H1 (cell line): ENCODE measurements around the gene RAB26. TPM values are rescaled to one million over a fixed set of nuclear protein-coding genes. Genes with fewer than 3 reads are reported as not detected.

Experiments used
- CTCF ChIA-PET: fragments of 300-600 bp; sonication (Branson Sonifier 250); formaldehyde crosslinking; loops from one replicate; lab custom pipeline; 2021; ENCODE audit not compliant: partially characterized antibody; lab: Charles Lee
- POLR2A ChIA-PET: fragments of 300-600 bp; sonication (Branson Sonifier 250); formaldehyde crosslinking; loops from one replicate; lab custom pipeline; 2021; ENCODE audit warnings: inconsistent platforms; ENCODE audit not compliant: partially characterized antibody; lab: Charles Lee
- DNase-seq, 2 experiments: peaks; one replicate each; pipeline versions ENCODE4 v3.0.0 to v3.0.0-alpha.2; 2010 to 2022; ENCODE audit warnings: low spot score in 2 of 2, low read depth in 1 of 2, mixed read lengths in 1 of 2
- FAIRE-seq: peaks from 2 replicates; lab custom pipeline; 2011; peaks lifted over from hg19 to GRCh38; lab: Jason Lieb, UNC
- H2AFZ ChIP-seq: 2 replicates; pipeline ENCODE4 v1.8.1; 2012; ENCODE audit warnings: low read length, inconsistent platforms
- H2AK5ac ChIP-seq: 2 replicates; pipeline ENCODE4 v1.6.1; 2013; ENCODE audit warnings: low read depth, low read length
- H2BK120ac ChIP-seq: replicated peaks from 2 replicates; pipeline ENCODE3; 2013; ENCODE audit warnings: low read depth, low read length, inconsistent platforms
- H2BK12ac ChIP-seq: 2 replicates; pipeline ENCODE4 v1.6.1; 2013; ENCODE audit warnings: low read depth, low read length
- H2BK15ac ChIP-seq: 2 replicates; pipeline ENCODE4 v1.6.1; 2013; ENCODE audit warnings: low read length
- H2BK20ac ChIP-seq: 2 replicates; pipeline ENCODE4 v1.6.1; 2013; ENCODE audit warnings: low read length
- H2BK5ac ChIP-seq: 2 replicates; pipeline ENCODE4 v1.6.1; 2013; ENCODE audit warnings: low read depth, low read length
- H3K14ac ChIP-seq: 2 replicates; pipeline ENCODE4 v1.6.1; 2013; ENCODE audit warnings: inconsistent platforms; ENCODE audit not compliant: insufficient read length
- H3K18ac ChIP-seq: 2 replicates; pipeline ENCODE4 v1.6.1; 2013; ENCODE audit warnings: low read length; ENCODE audit errors: extremely low read depth
- H3K23ac ChIP-seq: 2 replicates; pipeline ENCODE4 v1.6.1; 2013; ENCODE audit warnings: inconsistent platforms; ENCODE audit not compliant: insufficient read length
- H3K23me2 ChIP-seq: 2 replicates; pipeline ENCODE4 v1.6.1; 2013; ENCODE audit warnings: low read depth, low read length
- H3K27ac ChIP-seq: 2 replicates; pipeline ENCODE4 v1.6.1; 2011; ENCODE audit warnings: low read depth, low read length, inconsistent platforms
- H3K27me3 ChIP-seq, 4 experiments: replicated peaks in 1 of 4; 1 replicate in 1 of 4; 2 replicates in 3 of 4; pipeline versions ENCODE4 v1.6.1 to v1.8.1; 2011 to 2013; ENCODE audit warnings: low read length in 3 of 4, mild to moderate bottlenecking in 3 of 4, inconsistent platforms in 2 of 4, mixed read lengths in 2 of 4, moderate library complexity in 1 of 4; ENCODE audit not compliant: control insufficient read depth in 3 of 4, insufficient read depth in 3 of 4; ENCODE audit errors: extremely low read depth in 1 of 4
- H3K36me3 ChIP-seq, 4 experiments: 2 replicates each; pipeline versions ENCODE4 v1.6.1 to v1.8.1; 2011 to 2013; ENCODE audit warnings: mild to moderate bottlenecking in 4 of 4, low read length in 3 of 4, moderate library complexity in 2 of 4, control low read depth in 1 of 4, inconsistent platforms in 1 of 4; ENCODE audit not compliant: insufficient read depth in 4 of 4, control insufficient read depth in 2 of 4
- H3K4ac ChIP-seq: replicated peaks from 2 replicates; pipeline ENCODE3; 2013; ENCODE audit warnings: low read length, low read depth, mixed read lengths, inconsistent platforms; ENCODE audit not compliant: insufficient read length
- H3K4me1 ChIP-seq, 4 experiments: replicated peaks in 1 of 4; 1 replicate in 1 of 4; 2 replicates in 3 of 4; pipeline versions ENCODE4 v1.6.1 to v1.8.1; 2011 to 2013; ENCODE audit warnings: low read length in 3 of 4, inconsistent platforms in 2 of 4, mixed read lengths in 1 of 4; ENCODE audit not compliant: insufficient read depth in 4 of 4, control insufficient read depth in 3 of 4
- H3K4me2 ChIP-seq, 2 experiments: 2 replicates each; pipeline versions ENCODE4 v1.6.1 to v1.8.1; 2011 to 2013; ENCODE audit warnings: low read depth in 2 of 2, low read length in 2 of 2, control low read depth in 1 of 2, inconsistent platforms in 1 of 2, mild to moderate bottlenecking in 1 of 2; ENCODE audit not compliant: insufficient read depth in 1 of 2
- H3K4me3 ChIP-seq, 4 experiments: fragments of 200-600, 300-600 bp in 1 of 4; sonication (generic), shearing (Covaris generic), sonication (Bioruptor Twin) in 1 of 4; 2 replicates each; pipeline versions ENCODE4 v1.5.1 to v1.8.1; 2011 to 2016; ENCODE audit warnings: low read length in 4 of 4, low read depth in 3 of 4, control low read depth in 2 of 4, inconsistent platforms in 2 of 4, mild to moderate bottlenecking in 2 of 4, mixed read lengths in 1 of 4, moderate library complexity in 1 of 4; ENCODE audit not compliant: insufficient read depth in 2 of 4; ENCODE audit errors: extremely low read depth in 1 of 4
- H3K56ac ChIP-seq: replicated peaks from 2 replicates; pipeline ENCODE3; 2013; ENCODE audit warnings: low read depth, mild to moderate bottlenecking, mixed read lengths, low read length, inconsistent platforms; ENCODE audit not compliant: insufficient read length
- H3K79me1 ChIP-seq: 2 replicates; pipeline ENCODE4 v1.6.1; 2013; ENCODE audit warnings: low read depth, low read length, control low read depth
- H3K79me2 ChIP-seq, 2 experiments: 2 replicates each; pipeline versions ENCODE4 v1.6.1 to v1.8.1; 2012 to 2013; ENCODE audit warnings: low read length in 2 of 2, mild to moderate bottlenecking in 2 of 2, inconsistent platforms in 1 of 2; ENCODE audit not compliant: insufficient read depth in 2 of 2, control insufficient read depth in 1 of 2
- H3K9ac ChIP-seq, 4 experiments: replicated peaks in 1 of 4; 1 replicate in 1 of 4; 2 replicates in 3 of 4; pipeline versions ENCODE4 v1.6.1 to v1.8.1; 2011 to 2013; ENCODE audit warnings: low read depth in 3 of 4, low read length in 3 of 4, control low read depth in 2 of 4, mild to moderate bottlenecking in 2 of 4, moderate library complexity in 2 of 4, inconsistent platforms in 1 of 4; ENCODE audit errors: extremely low read depth in 1 of 4
- H3K9me3 ChIP-seq, 2 experiments: 2 replicates each; pipeline versions ENCODE4 v1.6.1 to v1.8.1; 2012 to 2013; ENCODE audit warnings: mild to moderate bottlenecking in 2 of 2, moderate library complexity in 2 of 2, control low read depth in 1 of 2, inconsistent platforms in 1 of 2, low read depth in 1 of 2, low read length in 1 of 2, mixed read lengths in 1 of 2; ENCODE audit not compliant: insufficient read depth in 2 of 2
- H4K20me1 ChIP-seq, 2 experiments: replicated peaks in 1 of 2; 2 replicates each; pipeline versions ENCODE3 to v1.8.1; 2011 to 2013; ENCODE audit warnings: inconsistent platforms in 2 of 2, low read length in 2 of 2, mild to moderate bottlenecking in 1 of 2; ENCODE audit not compliant: insufficient read depth in 2 of 2, control insufficient read depth in 1 of 2
- H4K5ac ChIP-seq: 2 replicates; pipeline ENCODE4 v1.6.1; 2013; ENCODE audit warnings: low read length, low read depth, mixed read lengths, inconsistent platforms; ENCODE audit not compliant: insufficient read length
- H4K8ac ChIP-seq: 2 replicates; pipeline ENCODE4 v1.8.0; 2013; ENCODE audit warnings: mild to moderate bottlenecking, moderate library complexity, low read length, inconsistent platforms; ENCODE audit not compliant: insufficient read depth; ENCODE audit errors: extremely low read depth
- H4K91ac ChIP-seq: replicated peaks from 2 replicates; pipeline ENCODE3; 2013; ENCODE audit warnings: low read length, mixed read lengths, inconsistent platforms; ENCODE audit not compliant: insufficient read length
- EP300 ChIP-seq, 2 experiments: IDR thresholded peaks; 1 replicate in 1 of 2; 2 replicates in 1 of 2; pipeline ENCODE4 v1.6.1; 2011 to 2012; ENCODE audit warnings: low read depth in 2 of 2, low read length in 2 of 2, mild to moderate bottlenecking in 2 of 2, borderline replicate concordance in 1 of 2, inconsistent platforms in 1 of 2, moderate library complexity in 1 of 2
- POLR2AphosphoS5 ChIP-seq: IDR thresholded peaks from 2 replicates; pipeline ENCODE4 v1.6.1; 2011; ENCODE audit warnings: low read depth, low read length
- WGBS, 2 experiments: shearing (Covaris generic) in 1 of 2; methylation state at CpG; one replicate each; pipeline versions ENCODE4 v1.1.6 to v1.1.7; 2013 to 2015; ENCODE audit warnings: low lambda C conversion rate in 2 of 2, mixed read lengths in 2 of 2, inconsistent platforms in 1 of 2, low coverage in 1 of 2, missing lambda C conversion rate in 1 of 2; ENCODE audit not compliant: insufficient replicate concordance in 2 of 2, insufficient coverage in 1 of 2, insufficient read length in 1 of 2; ENCODE audit errors: extremely low coverage in 1 of 2, missing lambda C conversion rate in 1 of 2; 5-methylcytosine and 5-hydroxymethylcytosine counted together
- polyA plus RNA-seq, 7 experiments: library from polyadenylated mRNA; depleted of rRNA in 3 of 7; stranded (reverse) in 5 of 7; unstranded in 2 of 7; fragments of >200 nt in 5 of 7; fragments of 200-250 nt in 2 of 7; gene quantifications; 1 replicate in 5 of 7; 2 replicates in 1 of 7; 4 replicates in 1 of 7; pipeline versions ENCODE4 v1.2.1 to v1.2.3, GENCODE V29; 2011 to 2013; ENCODE audit warnings: missing spikeins in 2 of 7, mixed read lengths in 2 of 7
- total RNA-seq: library from RNA; stranded (reverse); fragmentation: NEBNext Ultra II Directional; extraction: Animal tissue kit (Norgen Biotek cat#: 25700); gene quantifications from 2 replicates; pipeline ENCODE4 v1.2.1, GENCODE V29; 2021

Gene RAB26
- total and polyA plus RNA-seq, 2 of the 8 experiments (the other 6 are each of a cell fraction or from before 2014, with no cell fraction given), result 4.3 to 5.4 TPM

DNA sequence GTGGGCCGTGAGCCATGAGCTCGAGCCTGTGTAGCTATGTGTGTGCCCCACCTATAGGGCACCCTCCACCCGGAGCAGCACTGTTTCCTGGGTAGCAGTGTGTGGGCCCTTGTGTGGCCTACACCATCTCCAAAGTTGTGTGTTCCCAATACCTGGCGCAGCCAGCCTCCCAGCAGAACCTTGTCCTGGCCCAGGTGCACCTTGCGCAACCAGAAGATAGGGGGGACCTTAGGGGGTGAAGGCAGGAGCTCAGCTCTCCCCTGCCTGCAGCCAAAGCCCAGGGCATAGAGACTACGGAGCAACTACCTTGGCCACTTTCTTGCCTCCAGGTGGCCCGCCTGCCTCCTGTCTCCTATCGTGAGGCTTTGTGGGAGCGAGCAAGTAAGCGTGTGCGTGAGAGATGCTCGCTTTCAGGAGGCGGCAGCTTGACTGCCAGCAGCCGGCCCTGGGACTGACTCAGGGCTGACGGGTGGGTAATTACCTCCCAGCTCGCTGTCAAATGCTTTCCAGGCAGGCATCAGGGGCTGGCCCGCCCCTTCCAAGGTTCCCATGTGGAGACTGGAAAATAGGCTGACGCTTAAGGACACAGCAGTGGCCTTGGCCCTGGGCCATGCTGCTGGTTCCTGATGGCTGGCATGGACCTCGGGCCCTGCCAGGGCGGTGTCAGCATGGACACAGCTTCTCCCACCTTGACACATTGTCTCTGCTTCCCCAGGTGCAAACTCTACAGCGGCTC lies 26.1 kb downstream of the RAB26 start:
- Histone ChIP-seq H3K14ac (no peak overlapping the region), H3K4me1 (no peaks in the 10 kb centered on the region; a peak in 1 of 7 replicates), H3K9me3 (no peaks in the 10 kb centered on the region), H4K8ac (no peak overlapping the region), H3K9ac (no peak overlapping the region), H3K79me2 (no peaks in the 10 kb centered on the region), H3K27ac (no peak overlapping the region), H3K18ac (no peak overlapping the region), H4K91ac (no peak overlapping the region), H2AFZ (no peak overlapping the region), H3K4me3 (no peak overlapping the region), H3K56ac (no peak overlapping the region), H3K4me2 (no peak overlapping the region), H3K27me3 (no peaks in the 10 kb centered on the region; a peak in 1 of 7 replicates), H2BK5ac (no peak overlapping the region)
- POLR2A ChIA-PET, result interaction anchor here (1.3 to 13.5 kb wide), 2 partner anchors 18 to 20 kb away, joined by 3 to 312 read pairs; partner anchors contain the start of gene TRAF7
- CTCF ChIA-PET, result no interaction called here
- no peak for FAIRE-seq
- 0 out of 2 replicates have a peak, but pooled peaks have one; percentile 6 for TF ChIP-seq POLR2AphosphoS5
- TF ChIP-seq EP300 (IDR thresholded peaks at IDR 0.05; ENCODE audit: borderline replicate concordance in 1 of 2, low read depth in 2 of 2, low read length in 2 of 2), result no peak
- TF ChIP-seq, all 59 proteins: peak for 1
- WGBS, 2 experiments, result 93% methylated on average over 21 of the region's 21 CpGs; no CpG with 5 or more reads in 1 of the 2 experiments
- no peak overlapping the region for H2BK12ac ChIP-seq
- H3K36me3 ChIP-seq, result peaks cover 24 to 68% (median 34%) of the 10 kb centered on the region in 4 experiments
- no peaks in the 10 kb centered on the region for H3K79me1 ChIP-seq
- H3K4ac ChIP-seq, result no peak overlapping the region
- no peak overlapping the region for H3K23ac ChIP-seq
- DNase-seq, result no peak
- H3K23me2 ChIP-seq, result no peaks in the 10 kb centered on the region; the same call in 1 of the 2 replicates
- no peak overlapping the region for H2AK5ac ChIP-seq
- H2BK20ac ChIP-seq, result no peak overlapping the region
- no peak overlapping the region for H2BK15ac ChIP-seq
- H2BK120ac ChIP-seq, result no peak overlapping the region
- H4K20me1 ChIP-seq, result peaks cover 2 to 25% of the 10 kb centered on the region in 2 experiments
- H4K5ac ChIP-seq, result no peak overlapping the region
